ENCODE data around the gene IL31. TPM values are rescaled to one million over a fixed set of nuclear protein-coding genes. Genes with fewer than 3 reads are reported as not detected.

The IL31 gene
- total RNA-seq, 1 donor from 2014 or later = not detected

- no peaks in the 10 kb centered on the region for H3K27me3 ChIP-seq (ENCODE audit: control insufficient read depth, insufficient read depth, low read length)
- no peak for DNase-seq (ENCODE audit: low read depth)
- TF ChIP-seq, protein P1, sequence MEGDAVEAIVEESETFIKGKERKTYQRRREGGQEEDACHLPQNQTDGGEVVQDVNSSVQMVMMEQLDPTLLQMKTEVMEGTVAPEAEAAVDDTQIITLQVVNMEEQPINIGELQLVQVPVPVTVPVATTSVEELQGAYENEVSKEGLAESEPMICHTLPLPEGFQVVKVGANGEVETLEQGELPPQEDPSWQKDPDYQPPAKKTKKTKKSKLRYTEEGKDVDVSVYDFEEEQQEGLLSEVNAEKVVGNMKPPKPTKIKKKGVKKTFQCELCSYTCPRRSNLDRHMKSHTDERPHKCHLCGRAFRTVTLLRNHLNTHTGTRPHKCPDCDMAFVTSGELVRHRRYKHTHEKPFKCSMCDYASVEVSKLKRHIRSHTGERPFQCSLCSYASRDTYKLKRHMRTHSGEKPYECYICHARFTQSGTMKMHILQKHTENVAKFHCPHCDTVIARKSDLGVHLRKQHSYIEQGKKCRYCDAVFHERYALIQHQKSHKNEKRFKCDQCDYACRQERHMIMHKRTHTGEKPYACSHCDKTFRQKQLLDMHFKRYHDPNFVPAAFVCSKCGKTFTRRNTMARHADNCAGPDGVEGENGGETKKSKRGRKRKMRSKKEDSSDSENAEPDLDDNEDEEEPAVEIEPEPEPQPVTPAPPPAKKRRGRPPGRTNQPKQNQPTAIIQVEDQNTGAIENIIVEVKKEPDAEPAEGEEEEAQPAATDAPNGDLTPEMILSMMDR (IDR thresholded peaks at IDR 0.05; ENCODE audit: insufficient read depth, low read length, poor library complexity, severe bottlenecking) = no peak
- H3K4me3 ChIP-seq (ENCODE audit: low read depth, low read length) = no peak overlapping the region
- H3K36me3 ChIP-seq (ENCODE audit: control insufficient read depth, insufficient read depth, low read length) = no peaks in the 10 kb centered on the region
These were observed 21.4 kb upstream of the IL31 start for GRCh38 chr12:122195405-122195804.

DNA sequence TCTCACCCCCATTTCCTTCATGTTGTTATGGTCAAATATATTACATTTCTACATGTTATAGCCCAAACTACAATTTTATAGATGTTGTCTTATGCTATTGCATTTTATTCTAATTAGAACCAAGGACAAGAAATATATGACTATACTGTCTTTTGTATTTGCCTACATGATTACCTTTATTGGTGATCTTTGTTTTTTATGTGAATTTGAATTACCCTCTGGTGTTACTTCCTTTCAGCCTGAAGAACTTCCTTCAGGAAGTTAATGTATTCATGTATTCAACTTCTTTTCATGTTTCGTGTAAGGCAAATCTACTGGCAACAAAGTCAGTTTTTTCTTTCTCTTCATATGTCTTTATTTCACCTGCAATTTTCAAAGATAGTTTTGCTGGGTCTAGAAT is 20.8 kb upstream of the IL31 start:
- H3K27me3 ChIP-seq (ENCODE audit: control insufficient read depth, insufficient read depth, low read length) = no peaks in the 10 kb centered on the region

GRCh38 chr12:122192441-122192840 is 18.4 kb upstream of the IL31 start:
- no peaks in the 10 kb centered on the region for H3K36me3 ChIP-seq (ENCODE audit: control insufficient read depth, insufficient read depth, low read length)
- DNase-seq (ENCODE audit: low read depth) = no peak
- no peak overlapping the region for H3K4me3 ChIP-seq (ENCODE audit: low read depth, low read length)
- TF ChIP-seq, protein P1 (IDR thresholded peaks at IDR 0.05; ENCODE audit: insufficient read depth, low read length, poor library complexity, severe bottlenecking) = no peak
- no peaks in the 10 kb centered on the region for H3K27me3 ChIP-seq (ENCODE audit: control insufficient read depth, insufficient read depth, low read length)

More for the DNA sequence above, 20.8 kb upstream of the IL31 start:
- no peak for DNase-seq (ENCODE audit: low read depth)
- Histone ChIP-seq H3K4me3 (ENCODE audit: low read depth, low read length) (no peak overlapping the region), H3K36me3 (ENCODE audit: control insufficient read depth, insufficient read depth, low read length) (no peaks in the 10 kb centered on the region)
- TF ChIP-seq, protein P1 (IDR thresholded peaks at IDR 0.05; ENCODE audit: insufficient read depth, low read length, poor library complexity, severe bottlenecking) = no peak

DNA sequence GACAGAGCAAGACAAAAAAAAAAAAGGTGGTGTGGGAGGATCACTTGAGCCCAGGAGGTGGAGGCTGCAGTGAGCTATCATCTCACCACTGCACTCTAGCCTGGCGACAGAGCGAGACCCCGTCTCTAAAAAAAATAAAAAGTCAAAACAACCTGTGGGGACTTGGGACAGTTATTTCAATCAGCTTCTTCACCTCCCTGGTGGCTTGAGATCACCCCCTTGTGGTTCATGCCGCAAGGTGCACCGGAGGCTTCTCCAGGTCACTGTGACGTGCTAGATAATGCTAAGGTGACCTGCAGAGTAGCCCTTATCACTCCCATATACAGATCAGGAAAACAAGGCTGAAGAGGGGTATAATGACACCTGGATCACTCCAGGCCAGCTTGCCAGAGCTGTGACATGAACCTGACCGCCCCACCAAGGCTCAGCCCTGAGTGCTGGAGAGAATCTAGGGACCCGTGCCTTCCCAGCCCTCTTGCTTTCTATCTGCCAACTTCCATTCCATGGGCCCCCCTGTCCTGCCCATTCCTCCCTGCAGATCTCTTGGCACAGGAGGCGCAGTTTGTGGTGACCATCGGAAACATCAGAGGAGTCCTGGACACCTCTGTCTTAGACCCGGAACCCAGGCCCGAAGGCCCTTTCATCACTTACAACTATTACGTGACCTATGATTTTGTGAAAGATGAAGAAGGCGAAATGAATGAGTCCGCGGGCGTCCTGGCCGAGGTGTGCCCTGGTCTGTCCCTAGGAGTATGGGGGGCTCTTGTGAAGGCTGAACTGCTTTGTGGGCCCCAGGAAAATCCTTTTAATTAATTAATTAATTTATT is 17.0 kb upstream of the IL31 start:
- DNase-seq (ENCODE audit: low read depth) = no peak
- Histone ChIP-seq H3K36me3 (ENCODE audit: control insufficient read depth, insufficient read depth, low read length) (no peaks in the 10 kb centered on the region), H3K27me3 (ENCODE audit: control insufficient read depth, insufficient read depth, low read length) (no peaks in the 10 kb centered on the region), H3K4me3 (ENCODE audit: low read depth, low read length) (no peak overlapping the region)
- TF ChIP-seq, protein P1 (IDR thresholded peaks at IDR 0.05; ENCODE audit: insufficient read depth, low read length, poor library complexity, severe bottlenecking) = peak; percentile 89

DNA sequence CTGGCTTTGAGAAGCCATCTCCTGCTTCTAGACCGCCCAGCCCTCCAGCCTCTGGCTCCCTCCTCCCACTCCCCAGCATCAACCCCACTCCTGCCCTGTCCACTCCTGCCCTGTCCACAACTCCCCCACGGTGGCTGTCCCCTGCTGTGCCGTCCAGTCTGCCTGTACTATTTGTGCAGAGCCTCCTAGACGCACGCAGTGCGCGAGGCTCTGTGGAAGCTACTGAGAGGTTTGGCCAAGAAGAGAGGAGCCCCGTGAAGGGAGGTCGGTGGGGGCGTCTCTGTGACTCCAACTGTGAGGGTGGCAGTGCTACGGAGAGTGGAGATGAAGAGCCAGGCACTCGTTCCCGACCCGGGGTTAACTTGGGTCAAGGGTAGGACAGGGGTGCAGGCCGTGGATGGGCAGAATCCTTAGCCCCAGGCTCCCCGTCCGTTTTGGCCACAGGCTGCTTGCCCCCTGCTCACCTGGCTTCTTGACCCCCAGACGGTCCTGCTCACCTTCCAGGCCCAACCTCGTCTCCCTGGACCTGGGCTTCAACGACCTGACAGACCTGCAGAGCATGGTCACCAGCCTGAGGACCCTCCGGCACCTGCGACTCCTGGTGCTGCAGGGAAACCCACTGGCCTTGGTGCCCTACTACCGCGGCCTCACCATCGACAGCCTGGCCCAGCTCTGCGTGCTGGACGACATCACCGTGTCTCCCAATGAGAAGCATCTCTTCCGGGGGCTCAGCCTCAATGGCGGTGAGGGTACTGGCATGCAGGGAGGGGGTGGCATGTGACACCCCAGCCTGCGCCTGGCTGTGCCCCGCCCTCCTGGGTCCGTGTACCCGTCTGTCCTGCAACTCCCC is 15.8 kb upstream of the IL31 start:
- Histone ChIP-seq H3K27me3 (ENCODE audit: control insufficient read depth, insufficient read depth, low read length) (no peaks in the 10 kb centered on the region), H3K4me3 (ENCODE audit: low read depth, low read length) (no peak overlapping the region), H3K36me3 (ENCODE audit: control insufficient read depth, insufficient read depth, low read length) (no peaks in the 10 kb centered on the region)
- TF ChIP-seq, protein P1 (IDR thresholded peaks at IDR 0.05; ENCODE audit: insufficient read depth, low read length, poor library complexity, severe bottlenecking) = no peak
- DNase-seq (ENCODE audit: low read depth) = no peak

Data from kidney epithelial cell (primary cell).